C4-2B (cell line): ENCODE data around the gene DDA1.

Source experiments
- H3K27ac ChIP-seq: fragments of 450-650 bp; 2 replicates; pipeline ENCODE4 v1.5.1; 2017
- ZFX ChIP-seq: fragments of 450-650 bp; IDR thresholded peaks from 2 replicates; pipeline ENCODE4 v1.6.1; 2017
- TF ChIP-seq, protein P1 (sequence below): fragments of 450-650 bp; conservative IDR thresholded peaks from 2 replicates; pipeline ENCODE4 v1.5.1; 2017; ENCODE audit warnings: mild to moderate bottlenecking

Gene DDA1

DNA sequence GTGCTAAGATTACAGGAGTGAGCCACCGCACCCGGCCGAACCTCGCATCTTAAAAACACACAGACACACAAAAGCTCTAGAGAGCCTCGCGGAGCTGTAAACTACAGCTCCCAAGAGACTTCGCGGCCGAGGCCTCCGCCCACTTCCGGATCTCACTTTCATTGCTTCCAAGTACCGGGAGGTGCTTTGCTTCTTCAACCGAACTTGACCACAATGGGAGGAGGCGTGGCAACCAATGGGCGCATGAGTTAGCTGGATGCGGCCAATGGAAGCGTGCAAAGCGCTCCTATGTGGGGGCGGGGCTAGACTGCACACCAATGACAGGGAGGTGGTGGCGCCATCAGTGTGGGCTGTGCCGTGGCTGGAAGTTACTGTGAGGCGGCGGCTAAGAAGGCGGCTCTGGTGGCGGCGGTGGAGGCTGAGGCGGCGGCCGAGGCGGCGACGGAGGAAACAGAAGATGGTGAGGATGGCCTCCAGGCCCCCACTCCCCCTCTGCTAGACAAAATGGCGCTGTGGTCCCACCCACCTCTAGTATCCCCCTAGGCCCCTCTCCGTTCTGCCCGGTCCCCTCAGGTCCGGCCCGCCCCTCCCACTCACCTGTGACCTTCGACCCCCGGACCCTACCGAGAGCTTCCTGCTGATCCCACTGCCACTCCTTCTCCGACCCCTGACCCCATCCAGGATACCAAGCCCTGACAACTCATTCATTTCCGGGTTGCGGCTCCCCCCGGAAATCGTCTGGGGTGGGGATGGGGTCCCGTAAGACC, at the start of gene DDA1:
DDA1 (plus strand) TSS at position 366 of the 767 bp plus-strand sequence; CDS start at position 458, 92 bp downstream.
- peak; percentile 52; the same call in 1 of the 2 replicates for TF ChIP-seq ZFX
- TF ChIP-seq, protein P1, sequence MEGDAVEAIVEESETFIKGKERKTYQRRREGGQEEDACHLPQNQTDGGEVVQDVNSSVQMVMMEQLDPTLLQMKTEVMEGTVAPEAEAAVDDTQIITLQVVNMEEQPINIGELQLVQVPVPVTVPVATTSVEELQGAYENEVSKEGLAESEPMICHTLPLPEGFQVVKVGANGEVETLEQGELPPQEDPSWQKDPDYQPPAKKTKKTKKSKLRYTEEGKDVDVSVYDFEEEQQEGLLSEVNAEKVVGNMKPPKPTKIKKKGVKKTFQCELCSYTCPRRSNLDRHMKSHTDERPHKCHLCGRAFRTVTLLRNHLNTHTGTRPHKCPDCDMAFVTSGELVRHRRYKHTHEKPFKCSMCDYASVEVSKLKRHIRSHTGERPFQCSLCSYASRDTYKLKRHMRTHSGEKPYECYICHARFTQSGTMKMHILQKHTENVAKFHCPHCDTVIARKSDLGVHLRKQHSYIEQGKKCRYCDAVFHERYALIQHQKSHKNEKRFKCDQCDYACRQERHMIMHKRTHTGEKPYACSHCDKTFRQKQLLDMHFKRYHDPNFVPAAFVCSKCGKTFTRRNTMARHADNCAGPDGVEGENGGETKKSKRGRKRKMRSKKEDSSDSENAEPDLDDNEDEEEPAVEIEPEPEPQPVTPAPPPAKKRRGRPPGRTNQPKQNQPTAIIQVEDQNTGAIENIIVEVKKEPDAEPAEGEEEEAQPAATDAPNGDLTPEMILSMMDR = no peak
- peak within 1 kb of the TSS; percentile 91 for H3K27ac ChIP-seq

DNA sequence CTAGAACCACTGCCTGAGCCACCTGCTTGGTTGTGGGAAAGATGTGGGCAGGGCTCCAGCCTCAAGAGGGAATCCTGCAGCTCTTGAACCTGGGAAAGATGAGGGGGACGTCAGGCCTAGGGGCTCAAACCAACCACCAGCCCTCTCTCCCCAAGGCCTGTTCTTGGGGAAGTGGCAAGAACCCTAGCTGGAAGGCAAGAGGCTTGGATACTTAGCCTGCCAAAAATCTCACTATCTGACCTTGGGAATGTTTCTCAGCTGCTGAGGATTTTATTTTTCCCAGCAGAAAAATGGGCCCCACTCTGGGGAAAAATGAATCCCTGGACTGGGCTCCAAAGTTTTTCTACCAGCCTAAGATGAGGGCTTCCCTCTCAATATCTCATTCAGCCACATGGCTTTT, 49.4 kb upstream of the DDA1 start:
- TF ChIP-seq, protein P1 = no peak
- no peak for TF ChIP-seq ZFX
- no peak overlapping the region for H3K27ac ChIP-seq

DNA sequence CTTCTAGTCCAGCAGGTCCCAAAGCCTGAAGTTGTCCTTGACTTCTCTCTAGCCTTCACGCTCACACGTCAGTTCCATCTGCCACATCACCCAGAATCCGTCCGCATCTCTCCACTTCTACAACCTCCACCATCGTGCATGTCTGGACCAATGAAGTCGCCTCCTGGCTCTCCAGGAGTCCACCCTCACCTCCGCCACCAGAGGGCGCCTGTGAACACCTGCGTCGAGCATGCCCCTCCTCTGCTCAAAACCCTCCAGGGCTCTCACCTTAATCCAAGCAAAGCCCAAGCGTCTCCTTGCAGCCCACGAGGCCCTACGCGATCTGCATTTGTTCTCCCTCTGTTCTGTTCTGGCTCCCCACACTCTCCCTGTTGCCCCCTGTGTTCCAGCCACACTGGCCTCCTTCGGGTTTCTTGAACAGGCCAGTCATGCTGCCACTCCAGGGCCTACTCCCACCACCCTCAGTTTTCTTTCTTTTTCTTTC, 48.5 kb upstream of the DDA1 start:
- TF ChIP-seq, protein P1 = peak; percentile 99
- TF ChIP-seq ZFX = no peak
- H3K27ac ChIP-seq = no peak overlapping the region

DNA sequence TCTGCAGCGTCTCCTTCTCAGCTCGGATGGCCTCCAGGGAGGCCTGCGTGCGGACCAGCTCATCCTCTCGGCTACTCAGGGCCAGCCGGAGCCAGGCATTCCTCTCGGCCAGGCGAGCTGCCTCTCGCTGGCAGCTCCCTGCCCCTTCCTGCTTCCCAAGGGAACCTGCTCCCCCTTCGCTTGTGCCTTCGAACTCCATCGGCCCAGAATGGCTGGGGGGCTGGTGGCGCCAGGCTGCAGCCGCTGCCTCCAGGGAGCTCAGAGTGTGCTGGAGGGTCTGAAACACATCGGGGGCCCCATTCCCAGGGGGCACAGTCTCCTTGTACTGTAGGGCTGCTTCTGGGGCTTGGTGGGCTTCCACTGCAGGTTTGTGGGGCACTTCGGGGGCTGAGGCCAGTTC, 46.8 kb upstream of the DDA1 start:
- TF ChIP-seq, protein P1 = no peak
- no peak for TF ChIP-seq ZFX
- H3K27ac ChIP-seq = no peak overlapping the region

DNA sequence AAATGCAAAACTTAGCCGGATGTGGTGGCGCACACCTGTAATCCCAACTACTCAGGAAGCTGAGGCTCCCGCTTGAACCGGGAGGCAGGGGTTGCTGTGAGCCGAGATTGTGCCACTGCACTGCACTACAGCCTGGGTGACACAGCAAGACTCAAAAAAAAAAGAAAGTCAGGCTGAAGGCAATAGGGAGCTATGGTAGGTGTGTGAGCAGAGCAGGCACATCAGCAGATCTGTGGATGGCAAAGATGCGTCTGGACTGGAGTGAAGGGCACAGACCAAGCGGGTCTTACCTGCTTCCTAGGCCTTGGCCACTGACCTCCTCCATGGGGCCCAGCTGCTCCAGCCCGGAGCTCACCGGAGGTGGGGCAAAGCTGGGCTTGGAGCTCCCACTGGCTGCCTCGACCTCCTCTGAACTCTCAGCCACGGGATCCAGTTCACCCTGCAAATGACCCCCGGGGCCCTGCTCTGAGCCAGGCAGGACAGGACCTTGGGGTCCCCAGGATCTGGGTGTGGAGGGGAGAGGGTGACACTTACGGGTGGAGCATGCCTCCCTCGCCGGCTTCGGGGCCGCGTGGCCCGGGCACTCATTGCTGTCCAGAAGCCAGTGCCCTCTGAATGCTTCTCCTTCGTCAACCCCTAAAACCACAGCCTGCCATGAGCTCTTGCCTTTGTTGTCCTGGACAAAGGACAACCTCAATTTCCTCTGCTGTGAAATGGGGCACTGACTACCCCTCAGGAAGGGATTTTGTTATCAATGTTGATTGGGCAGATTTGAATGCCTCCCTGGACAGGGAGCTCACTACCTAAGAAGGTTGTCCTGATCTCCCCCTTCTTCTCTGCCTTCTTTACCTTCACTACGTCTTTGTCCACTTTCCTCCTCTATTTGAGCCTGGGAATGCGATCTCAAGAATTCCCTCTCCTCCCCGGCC, 45.4 kb upstream of the DDA1 start:
- no peak overlapping the region for H3K27ac ChIP-seq
- TF ChIP-seq, protein P1 = no peak
- no peak for TF ChIP-seq ZFX

DNA sequence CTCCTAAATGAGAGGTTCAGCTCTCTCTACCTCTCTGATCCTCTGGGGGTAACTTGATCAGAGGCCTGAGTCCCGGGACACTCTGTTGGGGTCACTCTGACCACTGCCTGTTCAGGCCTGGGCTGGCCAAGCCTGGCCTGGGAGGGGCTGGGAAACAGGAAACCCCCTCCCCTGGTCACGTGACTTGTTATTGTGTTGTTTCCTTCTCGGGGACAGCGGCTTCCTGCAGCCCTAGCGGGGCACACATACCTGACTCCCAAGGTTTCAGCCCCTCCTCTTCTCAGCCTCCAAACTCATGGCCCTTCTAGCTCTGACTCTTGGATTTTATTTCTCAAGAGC, 44.8 kb upstream of the DDA1 start, which contains the start of gene USHBP1:
USHBP1 (minus strand) TSS at position 105 of the 339 bp plus-strand sequence. CDS start 446 bp downstream, outside the sequence.
- TF ChIP-seq ZFX = no peak
- H3K27ac ChIP-seq = no peak within 1 kb of the TSS

DNA sequence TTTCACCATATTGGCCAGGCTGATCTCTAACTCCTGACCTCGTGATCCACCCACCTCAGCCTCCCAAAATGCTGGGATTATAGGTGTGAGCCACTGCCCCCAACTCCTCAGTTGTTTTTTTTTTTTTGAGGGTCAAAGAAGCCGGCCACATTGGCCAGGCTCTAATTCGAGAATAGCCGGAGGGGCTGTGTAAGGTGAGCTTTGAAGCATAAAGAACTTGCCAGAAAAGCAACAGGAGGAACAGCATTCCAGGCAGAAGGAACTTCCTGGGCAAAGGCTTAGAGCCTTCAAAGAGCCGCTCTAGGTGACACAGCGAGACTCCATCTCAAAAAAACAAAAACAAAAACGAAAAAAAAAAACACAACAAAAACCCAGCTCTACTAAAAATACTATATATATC, 43.3 kb upstream of the DDA1 start:
- TF ChIP-seq, protein P1 = no peak
- TF ChIP-seq ZFX = no peak
- no peak overlapping the region for H3K27ac ChIP-seq
